Immature natural killer cell (primary cell): ENCODE measurements around the gene DNAJC18. TPM values are rescaled to one million over a fixed set of nuclear protein-coding genes. Genes with fewer than 3 reads are reported as not detected.
"Not testable (repeated sequence)": the region's sequence is repeated elsewhere in the genome, so short reads cannot be mapped to it uniquely, and the experiment has no call there.

Source experiments
- DNase-seq, 3 donors: peaks; one replicate each; pipeline ENCODE4 v3.0.0; 2022; ENCODE audit warnings: mixed read lengths in 1 of 3
- H3K27ac Mint-ChIP-seq, 6 donors: one replicate each; pipeline ENCODE4 v1.8.0; 2020; ENCODE audit warnings: mixed read lengths in 6 of 6, mild to moderate bottlenecking in 5 of 6, inconsistent platforms in 4 of 6, moderate library complexity in 3 of 6
- H3K27me3 Mint-ChIP-seq, 3 donors: one replicate each; pipeline ENCODE4 v1.8.0; 2020 to 2021; ENCODE audit warnings: low read depth in 3 of 3, mild to moderate bottlenecking in 3 of 3, mixed read lengths in 3 of 3, moderate library complexity in 3 of 3, inconsistent platforms in 1 of 3
- H3K36me3 Mint-ChIP-seq, 3 donors: one replicate each; pipeline ENCODE4 v1.8.0; 2020; ENCODE audit warnings: mixed read lengths in 3 of 3, inconsistent platforms in 2 of 3, mild to moderate bottlenecking in 2 of 3
- H3K4me1 Mint-ChIP-seq, 2 donors: one replicate each; pipeline ENCODE4 v1.8.0; 2020; ENCODE audit warnings: inconsistent platforms in 2 of 2, mild to moderate bottlenecking in 2 of 2, mixed read lengths in 2 of 2, moderate library complexity in 1 of 2
- H3K4me3 Mint-ChIP-seq, 5 donors: one replicate each; pipeline ENCODE4 v1.8.0; 2020; ENCODE audit warnings: mild to moderate bottlenecking in 5 of 5, mixed read lengths in 5 of 5, inconsistent platforms in 3 of 5, moderate library complexity in 3 of 5
- H3K9me3 Mint-ChIP-seq, 6 donors: one replicate each; pipeline ENCODE4 v1.8.0; 2020; ENCODE audit warnings: mild to moderate bottlenecking in 6 of 6, mixed read lengths in 6 of 6, inconsistent platforms in 4 of 6, moderate library complexity in 3 of 6
- polyA plus RNA-seq, 3 donors: library from polyadenylated mRNA; unstranded; fragments of 300-500 nt; fragmentation: Illumina TruSeq; gene quantifications; one replicate each; pipeline ENCODE4 v1.2.3, GENCODE V29; 2021

The DNAJC18 gene
- polyA plus RNA-seq, 3 donors from 2014 or later = 3.7 to 4.3 TPM; not detected in 1

DNA sequence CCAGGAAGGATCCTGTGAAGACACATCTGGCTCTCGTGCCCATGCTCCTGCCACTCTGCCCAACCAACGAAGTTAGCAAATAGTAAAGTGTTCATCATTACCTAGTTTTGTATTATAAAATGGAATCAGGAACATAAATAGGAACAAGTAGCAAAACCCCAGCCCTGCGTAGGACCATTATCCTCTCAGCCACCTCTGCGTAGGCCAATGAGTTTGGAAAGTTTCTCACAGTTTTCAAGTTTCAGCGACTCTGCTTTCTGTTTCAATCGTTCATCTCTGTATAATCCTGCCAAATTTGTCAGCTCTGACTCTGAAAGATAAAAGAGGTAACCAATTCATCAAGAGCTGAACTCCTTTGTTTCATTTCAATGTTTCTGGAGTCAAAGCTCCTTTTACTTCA is 25.4 kb downstream of the DNAJC18 start:
- no peaks in the 10 kb centered on the region for H3K4me1 Mint-ChIP-seq
- H3K27me3 Mint-ChIP-seq = no peaks in the 10 kb centered on the region
- DNase-seq = no peak
- peaks cover 0 to 19% (median 16%) of the 10 kb centered on the region in 3 donors for H3K36me3 Mint-ChIP-seq
- H3K4me3 Mint-ChIP-seq = no peak overlapping the region
- no peak overlapping the region for H3K27ac Mint-ChIP-seq
- H3K9me3 Mint-ChIP-seq = no peaks in the 10 kb centered on the region

DNA sequence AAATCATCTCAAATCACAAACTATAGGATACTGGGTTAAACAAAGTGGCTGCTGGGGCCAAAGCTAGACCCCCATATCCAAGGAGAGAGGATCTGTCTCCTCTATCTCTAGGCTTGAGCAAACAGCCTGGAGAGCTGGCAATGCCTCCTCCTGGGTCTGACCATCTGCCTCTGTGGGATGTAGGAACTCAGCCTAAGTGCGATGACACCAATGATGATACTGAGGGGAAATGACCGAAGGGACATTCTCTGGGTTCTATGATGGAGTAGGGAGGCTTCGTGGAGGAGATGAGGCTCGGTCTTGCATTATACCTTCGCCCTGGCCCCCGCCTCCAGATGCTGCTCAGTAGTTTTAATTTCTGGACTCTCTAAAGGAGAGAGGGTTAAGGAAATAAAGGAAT is 26.2 kb downstream of the DNAJC18 start:
- H3K4me3 Mint-ChIP-seq = no peak overlapping the region
- H3K9me3 Mint-ChIP-seq = no peaks in the 10 kb centered on the region
- H3K27me3 Mint-ChIP-seq = no peaks in the 10 kb centered on the region
- H3K36me3 Mint-ChIP-seq = peaks cover 0 to 13% (median 9%) of the 10 kb centered on the region in 3 donors
- no peak overlapping the region for H3K27ac Mint-ChIP-seq
- no peaks in the 10 kb centered on the region for H3K4me1 Mint-ChIP-seq
- DNase-seq = no peak

DNA sequence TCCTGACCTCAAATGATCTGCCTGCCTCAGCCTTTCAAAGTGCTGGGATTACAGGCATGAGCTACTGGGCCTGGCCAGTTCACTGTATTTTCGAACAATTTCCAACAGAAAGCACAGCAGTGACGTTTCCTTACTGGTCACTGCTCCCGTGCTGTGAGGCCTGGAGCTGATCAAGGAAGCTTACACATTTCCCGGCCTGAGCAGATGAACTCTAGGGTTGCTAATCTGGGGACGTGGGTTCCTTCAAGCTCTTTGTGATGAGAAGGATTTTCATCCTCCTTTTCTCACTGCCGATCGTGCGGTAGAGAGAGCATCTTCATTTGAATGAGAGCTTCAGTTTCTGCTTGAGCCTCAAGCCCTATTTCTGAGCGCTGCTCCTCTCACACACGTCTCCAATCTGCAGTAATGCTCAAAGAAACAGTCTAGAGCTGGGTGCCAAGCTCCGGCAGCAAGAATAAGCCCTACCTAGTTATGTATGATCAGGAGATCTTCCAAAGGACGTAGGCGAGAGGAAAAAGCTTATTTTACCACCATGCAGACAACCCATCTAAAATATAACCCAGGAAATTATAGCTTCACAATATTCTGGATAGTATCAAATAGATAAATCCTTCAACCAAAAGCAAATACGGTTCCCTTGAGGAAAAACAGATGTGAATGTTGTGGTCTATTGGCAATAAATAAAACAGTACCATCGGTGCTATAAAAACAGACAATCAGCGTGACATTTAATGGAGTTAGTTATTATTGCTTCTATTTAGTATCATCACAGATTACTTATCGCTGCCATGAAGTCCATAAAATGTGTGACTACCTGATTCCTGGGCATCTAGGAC is 28.1 kb downstream of the DNAJC18 start:
- Mint-ChIP-seq H3K4me1 (no peaks in the 10 kb centered on the region), H3K27ac (no peak overlapping the region), H3K9me3 (no peaks in the 10 kb centered on the region), H3K27me3 (peaks cover 0 to 1% (median 0%) of the 10 kb centered on the region in 3 donors), H3K36me3 (peaks cover 0 to 14% (median 10%) of the 10 kb centered on the region in 3 donors), H3K4me3 (no peak overlapping the region)
- DNase-seq = no peak

DNA sequence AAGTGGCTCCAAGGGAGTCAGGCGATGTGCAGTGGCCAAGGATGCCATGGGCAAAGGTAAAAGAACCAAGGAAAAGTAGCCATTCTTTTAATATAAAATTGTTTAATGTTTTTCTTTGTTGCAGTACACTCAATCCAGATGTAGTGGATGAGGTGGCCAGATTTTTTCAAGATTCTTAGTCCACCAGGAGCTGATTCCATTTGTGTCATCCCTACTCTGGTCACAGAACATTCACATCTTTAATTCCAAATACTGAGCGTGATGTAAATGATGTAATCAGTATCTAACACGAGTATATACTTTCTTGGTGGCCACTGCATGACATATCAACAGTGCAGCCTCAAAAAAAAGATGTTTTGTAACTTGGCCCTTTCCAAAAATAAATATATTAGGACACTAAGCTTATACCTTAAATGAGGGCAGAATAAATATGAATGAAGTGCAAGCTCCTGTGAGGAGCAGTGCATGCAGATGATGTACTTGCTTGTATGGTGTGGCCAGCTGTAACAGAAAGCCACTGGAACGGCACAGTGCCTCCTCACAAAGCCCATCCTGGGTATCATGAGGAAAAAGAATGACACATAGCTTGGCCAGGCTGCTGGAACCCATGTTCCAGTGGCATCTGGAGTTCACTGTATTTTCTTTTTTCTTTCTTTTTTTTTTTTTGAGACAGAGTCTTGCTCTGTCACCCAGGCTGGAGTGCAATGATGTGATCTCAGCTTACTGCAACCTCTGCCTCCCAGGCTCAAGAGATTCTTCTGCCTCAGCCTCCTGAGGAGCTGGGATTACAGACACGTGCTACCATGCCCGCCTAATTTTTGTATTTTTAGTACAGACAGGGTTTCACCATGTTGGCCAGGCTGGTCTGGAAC is 29.0 kb downstream of the DNAJC18 start:
- H3K36me3 Mint-ChIP-seq = peaks cover 0 to 14% (median 9%) of the 10 kb centered on the region in 3 donors
- H3K27me3 Mint-ChIP-seq = peaks cover 0 to 1% (median 0%) of the 10 kb centered on the region in 3 donors
- H3K4me1 Mint-ChIP-seq = no peaks in the 10 kb centered on the region
- H3K27ac Mint-ChIP-seq = no peak overlapping the region
- DNase-seq = no peak
- H3K9me3 Mint-ChIP-seq = no peaks in the 10 kb centered on the region
- no peak overlapping the region for H3K4me3 Mint-ChIP-seq

DNA sequence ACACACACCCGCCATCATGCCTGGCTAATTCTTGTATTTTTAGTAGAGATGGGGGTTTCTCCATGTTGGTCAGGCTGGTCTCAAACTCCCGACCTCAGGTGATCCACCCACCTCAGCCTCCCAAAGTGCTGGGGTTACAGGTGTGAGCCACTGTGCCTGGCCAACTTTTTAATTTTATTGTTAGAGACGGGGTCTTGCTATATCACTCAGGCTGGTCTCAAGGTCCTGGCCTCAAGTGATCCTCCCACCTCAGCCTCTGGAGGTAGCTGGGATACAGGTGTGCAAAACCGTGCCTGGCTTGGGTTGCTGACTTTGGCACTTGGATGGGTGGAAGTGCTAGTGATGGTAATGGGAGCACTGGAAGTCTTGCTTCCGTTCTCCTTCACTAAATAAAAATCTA is 30.2 kb downstream of the DNAJC18 start:
- peaks cover 0 to 14% (median 8%) of the 10 kb centered on the region in 3 donors for H3K36me3 Mint-ChIP-seq
- not testable (repeated sequence) for H3K9me3 Mint-ChIP-seq, H3K27me3 Mint-ChIP-seq, H3K27ac Mint-ChIP-seq, H3K4me3 Mint-ChIP-seq, DNase-seq, H3K4me1 Mint-ChIP-seq

DNA sequence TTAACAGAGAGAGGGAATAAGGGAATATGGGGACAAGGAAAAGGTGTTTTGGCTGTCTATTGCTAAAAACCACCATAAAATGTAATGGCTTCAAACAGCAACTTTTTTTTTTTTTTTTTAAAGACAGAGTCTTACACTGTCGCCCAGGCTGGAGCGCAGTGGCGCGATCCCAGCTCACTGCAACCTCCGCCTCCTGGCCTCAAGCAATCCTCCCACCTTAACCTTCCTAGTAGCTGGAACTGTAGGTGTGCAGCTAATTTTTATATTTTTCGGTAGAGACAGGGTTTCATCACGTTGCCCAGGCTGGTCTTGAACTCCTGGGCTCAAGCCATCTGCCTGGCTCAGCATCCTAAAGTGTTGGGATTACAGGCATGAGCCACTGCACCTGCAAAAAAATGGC is 31.1 kb downstream of the DNAJC18 start:
- peak overlapping the region in 2 of 6 donors; percentile 14 to 38 for H3K27ac Mint-ChIP-seq
- H3K4me1 Mint-ChIP-seq = peaks cover 15 to 16% of the 10 kb centered on the region in 2 donors
- no peak for DNase-seq
- H3K36me3 Mint-ChIP-seq = peaks cover 0 to 10% (median 0%) of the 10 kb centered on the region in 3 donors
- no peak overlapping the region for H3K4me3 Mint-ChIP-seq
- peaks cover 4 to 8% (median 6%) of the 10 kb centered on the region in 3 donors for H3K27me3 Mint-ChIP-seq
- no peaks in the 10 kb centered on the region for H3K9me3 Mint-ChIP-seq

DNA sequence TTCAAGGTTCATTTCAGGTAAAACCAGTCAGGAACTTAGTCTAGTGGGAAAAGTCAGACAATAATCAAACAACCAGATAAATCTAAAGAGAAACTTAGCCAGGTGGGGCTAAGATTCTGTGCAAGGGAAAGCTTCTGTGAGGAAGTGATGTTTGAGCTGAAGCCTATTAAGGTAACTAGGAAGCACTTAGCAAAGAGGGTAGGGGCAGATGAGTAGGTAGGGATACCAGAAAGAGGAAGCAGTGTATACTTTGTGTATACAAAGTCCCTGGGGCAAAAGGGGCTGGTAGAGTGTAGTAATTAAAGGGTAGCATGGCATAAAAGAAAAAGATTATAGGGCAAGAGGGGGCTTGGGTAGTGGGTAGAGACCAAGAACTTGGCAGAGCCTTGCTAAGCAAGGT is 31.8 kb downstream of the DNAJC18 start:
- Mint-ChIP-seq H3K4me1 (peaks cover 21 to 23% of the 10 kb centered on the region in 2 donors), H3K36me3 (peaks cover 0 to 10% (median 0%) of the 10 kb centered on the region in 3 donors), H3K4me3 (no peak overlapping the region), H3K9me3 (no peaks in the 10 kb centered on the region), H3K27me3 (peaks cover 4 to 8% (median 6%) of the 10 kb centered on the region in 3 donors), H3K27ac (peak overlapping the region in 1 of 6 donors; percentile 14)
- DNase-seq = no peak

DNA sequence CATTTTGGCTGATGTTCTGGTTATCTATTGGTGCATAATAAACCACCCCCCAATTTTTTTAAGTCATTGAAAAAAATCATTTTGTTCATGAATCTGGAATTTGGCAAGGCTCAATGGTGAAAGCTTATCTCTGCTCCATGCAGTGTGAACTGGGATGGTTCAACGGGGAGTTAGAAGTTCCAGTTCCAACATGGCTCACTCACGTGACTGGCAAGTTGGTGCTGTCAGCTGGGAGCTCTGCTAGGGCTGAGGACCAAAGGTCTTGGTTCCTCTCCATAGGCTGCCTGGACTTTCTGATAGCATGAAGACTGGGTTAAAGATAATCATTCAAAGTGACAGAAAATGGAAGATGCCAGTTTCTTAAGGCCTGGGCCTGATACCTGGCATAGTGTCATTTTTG is 32.4 kb downstream of the DNAJC18 start:
- Mint-ChIP-seq H3K36me3 (peaks cover 0 to 10% (median 0%) of the 10 kb centered on the region in 3 donors), H3K4me3 (no peak overlapping the region), H3K27ac (no peak overlapping the region), H3K9me3 (no peaks in the 10 kb centered on the region), H3K27me3 (peaks cover 4 to 9% (median 8%) of the 10 kb centered on the region in 3 donors), H3K4me1 (peaks cover 22 to 25% of the 10 kb centered on the region in 2 donors)
- DNase-seq = no peak

DNA sequence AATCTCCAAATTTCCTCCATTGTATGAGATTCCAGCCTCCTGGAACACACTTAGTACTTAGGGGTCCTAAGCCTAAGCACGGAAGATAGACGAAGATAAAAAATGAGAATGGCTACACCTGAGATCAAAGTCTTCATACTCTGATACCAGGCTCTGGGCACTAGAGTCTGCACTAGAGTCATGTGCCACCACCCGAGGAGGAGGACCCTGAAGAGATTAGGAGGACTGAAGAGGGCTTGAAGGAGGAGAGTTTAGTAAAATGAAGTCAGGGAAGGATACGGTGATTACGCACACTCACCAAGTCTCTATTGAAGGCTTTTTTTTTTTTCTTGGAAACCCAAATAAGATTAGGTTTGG is 34.9 kb downstream of the DNAJC18 start:
- H3K27ac Mint-ChIP-seq = peak overlapping the region; percentile 97 to 99 (median 98)
- H3K27me3 Mint-ChIP-seq = peaks cover 4 to 9% (median 8%) of the 10 kb centered on the region in 3 donors
- DNase-seq = no peak
- no peaks in the 10 kb centered on the region for H3K9me3 Mint-ChIP-seq
- H3K4me1 Mint-ChIP-seq = peaks cover 23 to 29% of the 10 kb centered on the region in 2 donors
- H3K36me3 Mint-ChIP-seq = peaks cover 0 to 6% (median 0%) of the 10 kb centered on the region in 3 donors
- H3K4me3 Mint-ChIP-seq = peak overlapping the region; percentile 92 to 97 (median 96)

DNA sequence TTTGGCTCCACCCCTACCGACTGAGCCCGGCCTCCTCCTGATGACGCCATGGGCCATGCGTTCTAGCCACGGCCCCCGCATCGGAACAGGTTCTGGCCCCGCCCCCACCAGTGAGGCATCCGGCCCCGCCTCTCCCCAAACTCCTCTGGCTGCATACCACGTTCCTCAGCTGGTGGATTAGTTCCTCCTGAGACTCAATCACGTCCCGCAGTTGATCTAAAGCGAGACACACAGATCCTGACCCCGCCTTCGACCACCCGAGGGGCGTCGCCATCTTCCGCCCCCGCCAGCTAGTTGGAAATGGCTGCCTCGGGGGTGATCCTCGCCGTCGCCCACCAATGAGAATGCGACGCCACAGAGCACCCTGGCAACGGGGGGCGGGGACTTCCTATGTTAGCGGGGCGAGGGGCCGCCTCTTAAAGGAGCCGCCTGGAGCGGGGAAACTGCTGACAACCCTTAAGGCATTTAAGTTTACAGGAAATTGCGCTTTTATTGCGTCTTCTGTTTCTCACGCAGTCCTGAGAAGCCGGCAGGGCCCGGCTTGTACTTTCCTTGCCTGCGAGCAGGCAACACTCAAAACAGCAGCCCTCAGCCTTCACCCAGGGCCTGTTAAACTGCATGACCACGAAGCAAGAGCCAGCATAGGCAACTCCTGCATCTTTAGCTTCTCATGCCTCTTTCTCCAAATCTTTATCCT is 35.4 kb downstream of the DNAJC18 start, which contains the start of gene SPATA24:
SPATA24 (minus strand) TSS at position 303 of the 697 bp plus-strand sequence; CDS start at position 274, 29 bp downstream.
- no peaks in the 10 kb centered on the region for H3K9me3 Mint-ChIP-seq
- peak within 1 kb of the TSS; percentile 97 to 99 (median 98) for H3K27ac Mint-ChIP-seq
- H3K36me3 Mint-ChIP-seq = peaks cover 0 to 10% (median 0%) of the 10 kb centered on the region in 3 donors
- peak within 1 kb of the TSS; percentile 92 to 97 (median 96) for H3K4me3 Mint-ChIP-seq
- peaks cover 27 to 33% of the 10 kb centered on the region in 2 donors for H3K4me1 Mint-ChIP-seq
- H3K27me3 Mint-ChIP-seq = peaks cover 4 to 9% (median 8%) of the 10 kb centered on the region in 3 donors
- DNase-seq = peak; percentile 95 to 96 (median 96)

DNA sequence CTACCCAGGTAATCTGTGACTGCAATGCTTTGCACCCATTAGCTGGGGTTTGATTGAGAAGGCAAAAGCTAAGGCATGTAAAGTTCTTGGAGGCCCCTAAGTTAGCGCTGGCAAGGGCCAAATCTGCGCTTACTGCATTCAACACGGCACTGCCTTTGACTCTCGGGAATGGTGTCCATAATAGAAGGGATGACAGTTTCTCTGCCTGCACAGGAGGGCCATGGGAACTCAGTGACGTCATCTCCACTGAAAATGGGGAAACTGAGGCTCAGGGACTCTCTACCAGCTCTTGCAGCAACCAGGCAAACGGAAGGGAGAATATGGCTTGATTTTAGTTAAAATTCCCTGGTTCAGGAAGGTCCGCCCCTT is 35.9 kb downstream of the DNAJC18 start:
- H3K36me3 Mint-ChIP-seq = peaks cover 0 to 10% (median 0%) of the 10 kb centered on the region in 3 donors
- peak overlapping the region; percentile 92 to 97 (median 96) for H3K4me3 Mint-ChIP-seq
- H3K27me3 Mint-ChIP-seq = peaks cover 4 to 9% (median 8%) of the 10 kb centered on the region in 3 donors
- H3K27ac Mint-ChIP-seq = peak overlapping the region; percentile 97 to 99 (median 98)
- H3K4me1 Mint-ChIP-seq = peaks cover 27 to 33% of the 10 kb centered on the region in 2 donors
- no peak for DNase-seq
- no peaks in the 10 kb centered on the region for H3K9me3 Mint-ChIP-seq

DNA sequence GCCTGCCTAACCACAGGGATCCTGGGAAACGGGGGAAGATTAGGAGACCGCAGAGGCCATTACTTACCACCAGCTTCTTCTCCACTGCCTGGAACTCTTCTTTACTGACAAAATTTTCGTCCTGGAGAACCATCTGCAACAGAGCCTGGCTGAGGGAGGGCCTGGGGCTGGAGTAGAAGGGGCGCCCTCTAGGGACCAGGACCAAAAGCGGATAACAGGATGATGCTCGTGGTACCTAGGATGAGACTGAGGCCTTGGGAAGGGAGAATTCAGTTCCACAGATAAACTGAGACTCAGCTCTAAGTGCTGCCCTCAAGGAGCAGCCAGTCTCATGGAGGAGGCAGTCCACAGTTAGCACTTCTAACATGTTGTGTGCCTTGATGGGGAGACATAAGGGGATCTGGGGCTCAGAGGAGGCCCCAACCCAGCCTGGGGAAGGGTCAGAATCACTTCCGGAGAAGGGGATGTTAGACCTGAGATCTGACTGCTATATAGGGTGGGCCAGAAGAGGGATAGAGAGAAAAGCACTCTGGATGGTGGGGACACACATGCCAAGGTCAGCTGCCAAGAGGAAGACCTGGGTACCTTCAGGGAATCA is 36.7 kb downstream of the DNAJC18 start:
- Mint-ChIP-seq H3K27me3 (peaks cover 4 to 9% (median 6%) of the 10 kb centered on the region in 3 donors), H3K9me3 (no peaks in the 10 kb centered on the region), H3K36me3 (peaks cover 0 to 6% (median 0%) of the 10 kb centered on the region in 3 donors), H3K4me1 (peaks cover 27 to 33% of the 10 kb centered on the region in 2 donors), H3K4me3 (peak overlapping the region; percentile 92 to 97 (median 96)), H3K27ac (peak overlapping the region; percentile 97 to 99 (median 98))
- DNase-seq = no peak

DNA sequence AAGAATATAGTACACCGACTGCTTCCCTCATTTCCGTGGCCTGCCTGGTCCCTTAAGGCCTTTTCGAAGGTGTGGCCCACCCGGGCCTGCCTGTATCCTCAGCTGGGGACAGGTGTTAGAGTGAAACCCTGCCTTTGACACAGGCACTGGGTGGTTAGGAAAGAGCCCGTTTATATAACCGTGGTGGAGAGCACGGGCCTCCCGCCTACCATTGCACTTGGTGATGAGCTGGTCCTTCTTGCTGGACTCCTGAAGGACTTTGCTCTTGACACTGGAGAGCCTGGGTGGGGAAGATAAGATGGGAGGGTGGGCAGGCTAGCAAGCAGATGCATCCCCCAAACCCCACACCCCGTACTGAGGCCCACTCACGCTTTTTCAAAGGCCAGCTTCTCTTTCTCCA is 37.8 kb downstream of the DNAJC18 start:
- Mint-ChIP-seq H3K27ac (no peak overlapping the region), H3K4me1 (peaks cover 27 to 33% of the 10 kb centered on the region in 2 donors), H3K36me3 (peaks cover 0 to 5% (median 0%) of the 10 kb centered on the region in 3 donors), H3K9me3 (no peaks in the 10 kb centered on the region), H3K4me3 (no peak overlapping the region), H3K27me3 (peaks cover 4 to 9% (median 8%) of the 10 kb centered on the region in 3 donors)
- no peak for DNase-seq
